Measurements from ENCODE around the gene VAC14. TPM values are rescaled to one million over a fixed set of nuclear protein-coding genes. Genes with fewer than 3 reads are reported as not detected.

Gene VAC14
- total and polyA plus RNA-seq, 4 donors = 27.6 to 60.8 (median 50.9) TPM

GRCh38 chr16:70795296-70795912 lies 5.6 kb downstream of the VAC14 start:
- H3K9ac ChIP-seq (ENCODE audit: insufficient read depth in 1 of 2, low read length in 2 of 2) = no peak overlapping the region
- no peak for TF ChIP-seq CTCF (IDR thresholded peaks at IDR 0.05; ENCODE audit: control extremely low read depth, extremely low read depth)
- H3K27ac ChIP-seq (ENCODE audit: low read depth in 1 of 2, low read length in 1 of 2) = no peak overlapping the region
- 89 to 95% methylated on average over 12 of the region's 12 CpGs for WGBS, 2 donors
- no peak overlapping the region for H3K4me3 ChIP-seq
- DNase-seq (no peak), ATAC-seq (ENCODE audit: insufficient read depth, low FRiP score) (no peak)
- H3K9me3 ChIP-seq (ENCODE audit: control insufficient read depth in 4 of 4, insufficient read depth in 3 of 4, low read length in 3 of 4) = no peaks in the 10 kb centered on the region
- H3K36me3 ChIP-seq (ENCODE audit: control insufficient read depth in 4 of 4, insufficient read depth in 4 of 4, low read length in 4 of 4) = peaks cover 0 to 3% (median under 1%) of the 10 kb centered on the region in 4 donors
- peaks cover 0 to 10% (median 2%) of the 10 kb centered on the region in 5 donors for H3K4me1 ChIP-seq (ENCODE audit: control insufficient read depth in 5 of 5, insufficient read depth in 5 of 5, low read length in 5 of 5)
- H3K27me3 ChIP-seq (ENCODE audit: control insufficient read depth in 3 of 3, insufficient read depth in 3 of 3, low read length in 2 of 3) = no peaks in the 10 kb centered on the region

- no peak for ATAC-seq (ENCODE audit: insufficient read depth, low FRiP score)
- no peak overlapping the region for H3K27ac ChIP-seq (ENCODE audit: low read depth in 1 of 2, low read length in 1 of 2)
Measured at GRCh38 chr16:70793851-70794502, 7.0 kb downstream of the VAC14 start.

GRCh38 chr16:70790815-70791214 lies 10.1 kb downstream of the VAC14 start:
- DNase-seq = no peak
- Histone ChIP-seq H3K4me3 (no peak overlapping the region), H3K9me3 (ENCODE audit: control insufficient read depth in 4 of 4, insufficient read depth in 3 of 4, low read length in 3 of 4) (no peaks in the 10 kb centered on the region), H3K36me3 (ENCODE audit: control insufficient read depth in 4 of 4, insufficient read depth in 4 of 4, low read length in 4 of 4) (peaks cover 0 to 10% (median 2%) of the 10 kb centered on the region in 4 donors), H3K27ac (ENCODE audit: low read depth in 1 of 2, low read length in 1 of 2) (no peak overlapping the region), H3K9ac (ENCODE audit: insufficient read depth in 1 of 2, low read length in 2 of 2) (no peak overlapping the region), H3K27me3 (ENCODE audit: control insufficient read depth in 3 of 3, insufficient read depth in 3 of 3, low read length in 2 of 3) (no peaks in the 10 kb centered on the region), H3K4me1 (ENCODE audit: control insufficient read depth in 5 of 5, insufficient read depth in 5 of 5, low read length in 5 of 5) (peaks cover 0 to 4% (median 2%) of the 10 kb centered on the region in 5 donors)
- WGBS, 2 donors = 73 to 79% methylated on average over 8 of the region's 8 CpGs
- TF ChIP-seq CTCF (IDR thresholded peaks at IDR 0.05; ENCODE audit: control extremely low read depth, extremely low read depth) = no peak
- ATAC-seq (ENCODE audit: insufficient read depth, low FRiP score) = no peak

More at GRCh38 chr16:70793851-70794502, 7.0 kb downstream of the VAC14 start:
- DNase-seq = no peak
- Histone ChIP-seq H3K4me3 (no peak overlapping the region), H3K4me1 (ENCODE audit: control insufficient read depth in 5 of 5, insufficient read depth in 5 of 5, low read length in 5 of 5) (peaks cover 0 to 2% (median 0%) of the 10 kb centered on the region in 5 donors), H3K27me3 (ENCODE audit: control insufficient read depth in 3 of 3, insufficient read depth in 3 of 3, low read length in 2 of 3) (no peaks in the 10 kb centered on the region), H3K36me3 (ENCODE audit: control insufficient read depth in 4 of 4, insufficient read depth in 4 of 4, low read length in 4 of 4) (peaks cover 0 to 4% (median 2%) of the 10 kb centered on the region in 4 donors), H3K9ac (ENCODE audit: insufficient read depth in 1 of 2, low read length in 2 of 2) (no peak overlapping the region), H3K9me3 (ENCODE audit: control insufficient read depth in 4 of 4, insufficient read depth in 3 of 4, low read length in 3 of 4) (no peaks in the 10 kb centered on the region)
- WGBS, 2 donors = 90 to 92% methylated on average over 8 of the region's 8 CpGs
- TF ChIP-seq CTCF (IDR thresholded peaks at IDR 0.05; ENCODE audit: control extremely low read depth, extremely low read depth) = no peak

Measured in lung (tissue), 12 donors.